OCI-LY3 (cell line): ENCODE measurements around the gene MB21D2.

Experiments used
- H2AFZ ChIP-seq: fragments of 200-600, 300-600 bp; shearing (Covaris generic); 2 replicates; pipeline ENCODE4 v1.6.0; 2014; ENCODE audit warnings: antibody characterized with exemption, low read depth, low read length
- H3K27ac ChIP-seq: fragments of 200-600, 300-600 bp; sonication (generic); 2 replicates; pipeline ENCODE4 v1.5.1; 2014; ENCODE audit warnings: mild to moderate bottlenecking, low read length, moderate library complexity, mixed read lengths
- H3K27me3 ChIP-seq: fragments of 200-600, 300-600 bp; sonication (generic); 2 replicates; pipeline ENCODE4 v1.6.1; 2014; ENCODE audit warnings: low read depth, low read length, mixed read lengths
- H3K36me3 ChIP-seq: fragments of 200-600, 300-600 bp; sonication (generic); replicated peaks from 2 replicates; pipeline ENCODE3; 2014; ENCODE audit warnings: low read depth, low read length, mixed read lengths
- H3K4me1 ChIP-seq: fragments of 300-600, 200-600 bp; sonication (generic); 2 replicates; pipeline ENCODE4 v1.6.1; 2014; ENCODE audit warnings: low read length, mixed read lengths
- H3K4me2 ChIP-seq: fragments of 200-600, 300-600 bp; sonication (generic); 2 replicates; pipeline ENCODE4 v1.6.1; 2014; ENCODE audit warnings: low read length, mixed read lengths
- H3K4me3 ChIP-seq: fragments of 300-600, 200-600 bp; sonication (generic); 2 replicates; pipeline ENCODE4 v1.5.1; 2014; ENCODE audit warnings: antibody characterized with exemption, mild to moderate bottlenecking, low read length, moderate library complexity
- H3K79me2 ChIP-seq: fragments of 300-600, 200-600 bp; shearing (Covaris generic); 2 replicates; pipeline ENCODE4 v1.6.1; 2014; ENCODE audit warnings: mild to moderate bottlenecking, low read length, mixed read lengths
- H3K9ac ChIP-seq: fragments of 300-600, 200-600 bp; shearing (Covaris generic); 2 replicates; pipeline ENCODE4 v1.6.0; 2014; ENCODE audit warnings: mild to moderate bottlenecking, low read length, moderate library complexity
- H3K9me3 ChIP-seq: fragments of 200-600, 300-600 bp; shearing (Covaris generic); 2 replicates; pipeline ENCODE4 v1.6.1; 2014; ENCODE audit warnings: low read length, mixed read lengths; ENCODE audit not compliant: insufficient read depth
- H4K20me1 ChIP-seq: fragments of 200-600, 300-600 bp; sonication (generic); 2 replicates; pipeline ENCODE4 v1.6.1; 2016; ENCODE audit warnings: low read length, mixed read lengths; ENCODE audit not compliant: insufficient read depth
- CTCF ChIP-seq: fragments of 200-600, 300-600 bp; sonication (generic); IDR thresholded peaks from 2 replicates; pipeline ENCODE4 v1.5.1; 2014; ENCODE audit warnings: antibody characterized with exemption, low read length, low read depth
- EZH2phosphoT487 ChIP-seq: fragments of 200-600 bp; shearing (Covaris generic); IDR thresholded peaks from 2 replicates; pipeline ENCODE4 v1.6.1; 2018; ENCODE audit warnings: antibody characterized with exemption, mixed run types, low read depth

Gene MB21D2

GRCh38 chr3:192834428-192834827, 83.2 kb downstream of the MB21D2 start:
- Histone ChIP-seq H3K9ac (no peak overlapping the region), H3K9me3 (no peaks in the 10 kb centered on the region), H3K36me3 (no peaks in the 10 kb centered on the region), H3K27me3 (no peaks in the 10 kb centered on the region), H4K20me1 (no peaks in the 10 kb centered on the region), H2AFZ (no peak overlapping the region), H3K4me2 (no peak overlapping the region), H3K79me2 (no peaks in the 10 kb centered on the region), H3K4me3 (no peak overlapping the region), H3K4me1 (peaks cover 18% of the 10 kb centered on the region), H3K27ac (no peak overlapping the region)
- TF ChIP-seq CTCF (no peak), EZH2phosphoT487 (no peak)

- H3K9me3 ChIP-seq, result no peaks in the 10 kb centered on the region
- no peak overlapping the region for H2AFZ ChIP-seq
- H3K4me2 ChIP-seq, result no peak overlapping the region
- H3K4me3 ChIP-seq, result no peak overlapping the region
- no peaks in the 10 kb centered on the region for H3K36me3 ChIP-seq
- H3K27ac ChIP-seq, result no peak overlapping the region
- no peak for TF ChIP-seq EZH2phosphoT487
- no peak for TF ChIP-seq CTCF
- H3K9ac ChIP-seq, result no peak overlapping the region
- peaks cover 18% of the 10 kb centered on the region for H3K4me1 ChIP-seq
- no peaks in the 10 kb centered on the region for H3K27me3 ChIP-seq
- H4K20me1 ChIP-seq, result no peaks in the 10 kb centered on the region
- H3K79me2 ChIP-seq, result no peaks in the 10 kb centered on the region
These were observed 84.3 kb downstream of the MB21D2 start for GRCh38 chr3:192833177-192833890.

- no peak for TF ChIP-seq EZH2phosphoT487
- no peak for TF ChIP-seq CTCF
- no peak overlapping the region for H2AFZ ChIP-seq
- no peaks in the 10 kb centered on the region for H3K9me3 ChIP-seq
- no peaks in the 10 kb centered on the region for H3K79me2 ChIP-seq
- no peaks in the 10 kb centered on the region for H4K20me1 ChIP-seq
- H3K4me3 ChIP-seq, result no peak overlapping the region
- no peaks in the 10 kb centered on the region for H3K36me3 ChIP-seq
- no peaks in the 10 kb centered on the region for H3K27me3 ChIP-seq
- H3K4me1 ChIP-seq, result peaks cover 11% of the 10 kb centered on the region
- H3K4me2 ChIP-seq, result no peak overlapping the region
- H3K9ac ChIP-seq, result no peak overlapping the region
- no peak overlapping the region for H3K27ac ChIP-seq
These were observed 85.8 kb downstream of the MB21D2 start for GRCh38 chr3:192831801-192832347.

- no peaks in the 10 kb centered on the region for H3K36me3 ChIP-seq
- no peak overlapping the region for H3K4me3 ChIP-seq
- no peaks in the 10 kb centered on the region for H4K20me1 ChIP-seq
- H2AFZ ChIP-seq, result no peak overlapping the region
- H3K4me1 ChIP-seq, result peaks cover 11% of the 10 kb centered on the region
- H3K79me2 ChIP-seq, result no peaks in the 10 kb centered on the region
- no peak overlapping the region for H3K4me2 ChIP-seq
- no peaks in the 10 kb centered on the region for H3K27me3 ChIP-seq
- no peak overlapping the region for H3K27ac ChIP-seq
- H3K9me3 ChIP-seq, result no peaks in the 10 kb centered on the region
- TF ChIP-seq EZH2phosphoT487 (no peak), CTCF (no peak)
- no peak overlapping the region for H3K9ac ChIP-seq
These were observed 86.5 kb downstream of the MB21D2 start for GRCh38 chr3:192831111-192831644.
